GM12864 (cell line): Measurements from ENCODE around the gene MAP3K9.
"Not testable (repeated sequence)": the region's sequence is repeated elsewhere in the genome, so short reads cannot be mapped to it uniquely, and the experiment has no call there.

Experiments used
- DNase-seq: peaks from one replicate; pipeline ENCODE4 v3.0.0-alpha.2; 2011; ENCODE audit warnings: low read depth
- H3K4me3 ChIP-seq: 2 replicates; pipeline ENCODE4 v1.5.1; 2011; ENCODE audit warnings: mild to moderate bottlenecking, low read depth, low read length, control low read depth
- CTCF ChIP-seq: IDR thresholded peaks from 2 replicates; pipeline ENCODE4 v1.5.1; 2011; ENCODE audit warnings: low read depth, mild to moderate bottlenecking, moderate library complexity, low read length, control low read depth, inconsistent platforms; ENCODE audit errors: missing control alignments

MAP3K9 gene

GRCh38 chr14:70809225-70810219 is at the start of gene MAP3K9:
Gene MAP3K9, minus strand, starts transcription at chr14:70809513. Its CDS starts 342 bp downstream, at chr14:70809171.
- H3K4me3 ChIP-seq: peak within 1 kb of the TSS; percentile 93
- no peak for TF ChIP-seq CTCF
- peak; percentile 91 for DNase-seq

- H3K4me3 ChIP-seq: no peak overlapping the region
- DNase-seq: no peak
- no peak for TF ChIP-seq CTCF
Measured at GRCh38 chr14:70858641-70859040, 49.3 kb upstream of the MAP3K9 start.

- TF ChIP-seq CTCF: no peak
- no peak overlapping the region for H3K4me3 ChIP-seq
- no peak for DNase-seq
Measured at GRCh38 chr14:70857496-70857890, 48.2 kb upstream of the MAP3K9 start.

- no peak for DNase-seq
- no peak overlapping the region for H3K4me3 ChIP-seq
- TF ChIP-seq CTCF: no peak
Measured at GRCh38 chr14:70856851-70857495, 47.7 kb upstream of the MAP3K9 start.

GRCh38 chr14:70855486-70855885 is 46.2 kb upstream of the MAP3K9 start:
- H3K4me3 ChIP-seq: no peak overlapping the region
- DNase-seq: no peak
- no peak for TF ChIP-seq CTCF

GRCh38 chr14:70853658-70854057 is 44.3 kb upstream of the MAP3K9 start:
- H3K4me3 ChIP-seq, DNase-seq: not testable (repeated sequence)

- TF ChIP-seq CTCF: no peak
- DNase-seq: no peak
- H3K4me3 ChIP-seq: no peak overlapping the region
Measured at GRCh38 chr14:70847406-70848090, 38.2 kb upstream of the MAP3K9 start.
